Osteocyte (in vitro differentiated cells): ENCODE measurements around the gene SFXN4. TPM values are rescaled to one million over a fixed set of nuclear protein-coding genes. Genes with fewer than 3 reads are reported as not detected.

ENCODE experiments used
- DNase-seq: peaks from one replicate; pipeline ENCODE4 v3.0.0; 2021; ENCODE audit warnings: mixed read lengths; ENCODE audit not compliant: unreplicated experiment; ENCODE audit errors: extremely low spot score
- H3K27ac Mint-ChIP-seq: one replicate; pipeline ENCODE4 v1.8.0; 2021; ENCODE audit warnings: mild to moderate bottlenecking, mixed read lengths; ENCODE audit not compliant: unreplicated experiment
- H3K27me3 Mint-ChIP-seq: one replicate; pipeline ENCODE4 v1.8.0; 2021; ENCODE audit warnings: mixed read lengths; ENCODE audit not compliant: unreplicated experiment
- H3K36me3 Mint-ChIP-seq: one replicate; pipeline ENCODE4 v1.8.0; 2021; ENCODE audit warnings: mixed read lengths; ENCODE audit not compliant: unreplicated experiment
- H3K4me1 Mint-ChIP-seq: one replicate; pipeline ENCODE4 v1.8.0; 2021; ENCODE audit warnings: mixed read lengths; ENCODE audit not compliant: unreplicated experiment
- H3K4me3 Mint-ChIP-seq: one replicate; pipeline ENCODE4 v1.8.0; 2021; ENCODE audit warnings: mild to moderate bottlenecking, moderate library complexity, mixed read lengths; ENCODE audit not compliant: unreplicated experiment
- H3K9me3 Mint-ChIP-seq: one replicate; pipeline ENCODE4 v1.8.0; 2021; ENCODE audit warnings: mixed read lengths; ENCODE audit not compliant: unreplicated experiment
- CTCF ChIP-seq: fragments of 200-600 bp; sonication (generic); IDR thresholded peaks from 2 replicates; pipeline ENCODE4 v1.5.0; 2021; ENCODE audit warnings: antibody characterized with exemption, mild to moderate bottlenecking, moderate library complexity
- total RNA-seq: library from RNA; stranded (reverse); gene quantifications from 2 replicates; pipeline ENCODE4 v1.2.1, GENCODE V29; 2021

Gene SFXN4
- total RNA-seq, 1 donor from 2014 or later: 10.9 TPM

DNA sequence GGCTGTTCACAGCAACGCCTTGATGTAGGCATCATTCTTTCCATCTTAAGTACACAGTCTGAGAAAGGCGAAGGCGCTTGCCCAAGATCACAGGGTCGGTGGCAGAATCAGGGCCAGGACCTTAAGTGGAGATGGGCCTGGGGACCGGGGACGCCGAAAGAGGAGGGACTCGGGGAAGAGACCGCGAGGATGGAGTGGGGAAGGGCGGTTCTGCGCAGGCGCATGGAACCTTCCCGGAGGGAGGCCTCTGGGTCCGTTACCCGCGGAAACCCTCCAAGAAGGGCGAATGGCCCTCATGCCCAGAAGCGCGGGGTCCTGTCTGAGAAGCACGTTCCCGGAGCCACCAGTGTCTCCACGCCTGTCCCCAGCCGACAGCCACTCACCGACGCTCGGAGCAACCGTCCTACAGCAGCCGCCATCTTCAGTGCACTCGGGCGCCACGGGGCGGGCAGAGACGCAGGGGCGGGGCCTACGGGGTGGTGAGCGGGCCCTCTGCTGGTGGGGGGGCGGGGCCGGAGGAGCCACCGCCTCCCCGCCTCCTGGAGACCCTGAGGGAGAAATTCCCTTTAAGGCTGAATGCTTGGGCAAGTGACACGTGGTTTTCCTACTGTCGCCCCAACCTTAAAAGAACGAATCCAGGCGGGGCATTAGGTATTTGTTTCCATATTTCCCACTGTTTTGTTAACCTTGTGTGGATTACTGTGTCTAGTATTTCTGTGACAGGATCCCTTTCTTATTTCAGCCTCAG lies 13.0 kb upstream of the SFXN4 start, which contains the start of gene PRDX3:
TSS of gene PRDX3 (minus strand) at position 441 of the 748 bp plus-strand sequence. CDS start at position 419, 22 bp downstream.
- peak within 1 kb of the TSS; percentile 87 for H3K4me3 Mint-ChIP-seq
- peak; percentile 98 for DNase-seq

DNA sequence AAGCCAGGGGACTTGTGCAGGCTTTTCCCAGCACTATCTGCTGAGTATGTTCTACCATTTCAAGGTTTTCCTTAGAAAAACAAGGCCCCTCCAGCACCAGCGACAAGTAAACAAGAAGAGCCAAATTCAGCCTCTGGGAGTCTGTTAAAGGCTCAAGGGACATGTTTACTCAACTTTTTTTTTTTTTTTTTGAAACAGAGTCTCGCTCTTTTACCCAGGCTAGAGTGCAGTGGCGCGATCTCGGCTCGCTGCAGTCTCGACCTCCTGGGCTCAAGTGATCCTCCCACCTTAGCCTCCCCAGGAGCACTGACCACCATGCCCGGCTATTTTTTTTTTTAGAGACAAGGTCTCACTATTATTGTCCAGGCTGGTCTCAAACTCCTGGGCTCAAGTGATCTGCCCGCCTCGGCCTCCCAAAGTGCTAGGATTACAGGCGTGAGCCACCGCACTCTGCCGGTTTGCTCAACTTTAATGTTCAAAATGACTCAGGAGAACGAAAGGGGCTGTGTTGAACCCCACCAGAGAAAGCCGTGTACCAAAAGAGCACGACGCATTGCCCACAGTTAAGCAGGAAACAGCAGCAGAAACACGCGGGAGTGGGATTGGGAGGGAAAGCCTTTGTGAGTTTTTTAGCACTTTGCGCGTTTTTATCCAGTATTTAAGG lies 12.3 kb upstream of the SFXN4 start:
- no peak for TF ChIP-seq CTCF
- DNase-seq: no peak
- peak overlapping the region; percentile 97 for H3K27ac Mint-ChIP-seq
- no peaks in the 10 kb centered on the region for H3K27me3 Mint-ChIP-seq
- peak overlapping the region; percentile 87 for H3K4me3 Mint-ChIP-seq
- no peaks in the 10 kb centered on the region for H3K9me3 Mint-ChIP-seq
- H3K4me1 Mint-ChIP-seq: peaks cover 31% of the 10 kb centered on the region
- peaks cover 8% of the 10 kb centered on the region for H3K36me3 Mint-ChIP-seq

More for the DNA sequence above, 13.0 kb upstream of the SFXN4 start, which contains the start of gene PRDX3:
- Mint-ChIP-seq H3K27ac (peak within 1 kb of the TSS; percentile 97), H3K4me1 (peaks cover 31% of the 10 kb centered on the region), H3K9me3 (no peaks in the 10 kb centered on the region), H3K36me3 (peaks cover 7% of the 10 kb centered on the region), H3K27me3 (no peaks in the 10 kb centered on the region)
- peak; percentile 31 for TF ChIP-seq CTCF

DNA sequence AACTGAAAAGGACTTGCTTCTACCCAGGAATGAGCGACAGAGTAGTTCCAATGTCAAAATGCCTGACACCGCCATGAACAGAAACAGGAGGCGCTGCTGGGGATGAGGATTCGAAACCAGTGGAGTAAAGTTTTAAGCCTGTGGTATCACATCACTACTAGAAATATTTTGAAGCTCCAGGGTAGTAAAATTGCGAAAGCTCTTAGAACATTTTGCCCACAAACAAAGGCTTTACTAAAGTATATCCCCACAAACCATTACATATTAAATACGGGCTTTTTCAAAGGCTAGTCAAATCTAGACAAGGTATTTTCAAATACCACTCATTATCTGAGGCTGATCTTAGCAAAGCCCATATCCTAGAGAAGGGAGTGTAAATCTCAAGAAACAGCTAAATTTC lies 10.7 kb upstream of the SFXN4 start:
- H3K4me3 Mint-ChIP-seq: no peak overlapping the region
- no peak overlapping the region for H3K27ac Mint-ChIP-seq

GRCh38 chr10:119174109-119174508 lies 8.6 kb upstream of the SFXN4 start:
- Mint-ChIP-seq H3K27me3 (no peaks in the 10 kb centered on the region), H3K4me3 (no peak overlapping the region), H3K36me3 (peaks cover 28% of the 10 kb centered on the region), H3K27ac (no peak overlapping the region), H3K4me1 (peaks cover 27% of the 10 kb centered on the region), H3K9me3 (no peaks in the 10 kb centered on the region)
- DNase-seq: no peak
- no peak for TF ChIP-seq CTCF

More for the DNA sequence above, 10.7 kb upstream of the SFXN4 start:
- no peak for DNase-seq
- H3K27me3 Mint-ChIP-seq: no peaks in the 10 kb centered on the region
- no peaks in the 10 kb centered on the region for H3K9me3 Mint-ChIP-seq
- H3K4me1 Mint-ChIP-seq: peaks cover 31% of the 10 kb centered on the region
- no peak for TF ChIP-seq CTCF
- H3K36me3 Mint-ChIP-seq: peaks cover 21% of the 10 kb centered on the region

- Mint-ChIP-seq H3K27ac (peak overlapping the region; percentile 65), H3K36me3 (peaks cover 20% of the 10 kb centered on the region), H3K4me3 (no peak overlapping the region), H3K27me3 (no peaks in the 10 kb centered on the region), H3K9me3 (no peaks in the 10 kb centered on the region), H3K4me1 (peaks cover 14% of the 10 kb centered on the region)
- no peak for TF ChIP-seq CTCF
- DNase-seq: no peak
Observed at GRCh38 chr10:119167041-119167440, 1.5 kb upstream of the SFXN4 start.
